ENCODE measurements around the gene IPCEF1. TPM values are rescaled to one million over a fixed set of nuclear protein-coding genes. Genes with fewer than 3 reads are reported as not detected.

The IPCEF1 gene
- total RNA-seq, 4 donors from 2014 or later: 3.1 to 9.7 (median 3.4) TPM

DNA sequence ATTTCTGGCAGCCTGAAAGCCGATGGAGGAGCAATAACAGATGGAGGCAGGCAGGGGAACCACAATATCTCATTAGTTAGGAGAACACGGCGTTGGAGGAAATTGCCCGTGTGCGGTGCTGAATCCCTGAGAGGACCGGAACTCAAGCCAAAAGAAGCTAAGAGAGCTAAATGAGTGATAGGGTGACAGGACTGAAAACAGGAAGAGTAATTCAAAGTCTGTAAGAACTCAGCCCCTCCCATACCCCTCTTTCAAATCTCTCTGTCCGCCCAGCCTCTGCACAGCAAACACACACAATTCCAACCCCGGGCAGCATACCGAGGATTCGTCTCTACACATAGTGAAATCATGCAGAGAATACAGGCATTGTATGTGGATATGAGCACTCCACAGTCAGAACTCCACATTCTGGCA, 2.6 kb upstream of the IPCEF1 start:
- H3K27ac ChIP-seq: no peak overlapping the region
- DNase-seq: no peak
- no peaks in the 10 kb centered on the region for H3K4me1 ChIP-seq
- H3K36me3 ChIP-seq: no peaks in the 10 kb centered on the region
- TF ChIP-seq POLR2A (IDR thresholded peaks at IDR 0.05): no peak
- no peak for TF ChIP-seq CTCF (IDR thresholded peaks at IDR 0.05)
- intact Hi-C loops (cut with DNase I; ENCODE audit: low total_unique reads): no loop called here
- no peak overlapping the region for H3K4me3 ChIP-seq
- no peaks in the 10 kb centered on the region for H3K9me3 ChIP-seq
- H3K27me3 ChIP-seq: no peaks in the 10 kb centered on the region

- intact Hi-C loops (cut with DNase I; ENCODE audit: low total_unique reads): no loop called here
- Histone ChIP-seq H3K4me1 (no peaks in the 10 kb centered on the region), H3K9me3 (no peaks in the 10 kb centered on the region), H3K27ac (no peak overlapping the region), H3K4me3 (no peak overlapping the region), H3K27me3 (no peaks in the 10 kb centered on the region), H3K36me3 (no peaks in the 10 kb centered on the region)
- TF ChIP-seq CTCF (IDR thresholded peaks at IDR 0.05) (no peak), POLR2A (IDR thresholded peaks at IDR 0.05) (no peak)
- no peak for DNase-seq
These were observed 1.5 kb upstream of the IPCEF1 start for GRCh38 chr6:154358019-154358545.

DNA sequence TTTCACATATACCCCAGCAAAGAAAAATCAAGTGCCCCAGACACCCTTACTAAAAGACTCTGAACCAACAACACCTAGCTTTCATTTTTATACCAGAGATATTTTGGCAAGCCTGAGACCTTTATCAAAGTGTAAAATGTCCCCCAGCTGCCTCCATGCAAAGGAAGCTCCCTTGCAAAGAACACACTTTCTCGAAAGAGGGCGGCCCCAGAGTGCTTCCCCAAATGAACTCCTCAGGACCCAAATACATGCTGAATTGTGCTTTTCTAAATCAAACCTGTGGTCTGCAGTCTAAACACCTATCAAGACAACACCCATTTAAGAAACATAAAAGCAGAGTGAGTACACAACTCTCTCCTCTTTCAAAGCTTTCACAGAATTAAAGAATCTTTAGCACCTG, 490 bp downstream of the IPCEF1 start:
- no peaks in the 10 kb centered on the region for H3K4me1 ChIP-seq
- H3K9me3 ChIP-seq: no peaks in the 10 kb centered on the region
- DNase-seq: no peak
- intact Hi-C loops (cut with DNase I; ENCODE audit: low total_unique reads): no loop called here
- no peaks in the 10 kb centered on the region for H3K27me3 ChIP-seq
- TF ChIP-seq CTCF (IDR thresholded peaks at IDR 0.05) (no peak), POLR2A (IDR thresholded peaks at IDR 0.05) (no peak)
- H3K36me3 ChIP-seq: no peaks in the 10 kb centered on the region
- no peak overlapping the region for H3K27ac ChIP-seq
- no peak overlapping the region for H3K4me3 ChIP-seq

GRCh38 chr6:154354265-154354777, 2.3 kb downstream of the IPCEF1 start:
- Histone ChIP-seq H3K4me3 (no peak overlapping the region), H3K36me3 (no peaks in the 10 kb centered on the region), H3K27ac (no peak overlapping the region), H3K9me3 (no peaks in the 10 kb centered on the region), H3K27me3 (no peaks in the 10 kb centered on the region), H3K4me1 (no peaks in the 10 kb centered on the region)
- no peak for TF ChIP-seq CTCF (IDR thresholded peaks at IDR 0.05)
- no peak for TF ChIP-seq POLR2A (IDR thresholded peaks at IDR 0.05)
- no peak for DNase-seq
- intact Hi-C loops (cut with DNase I; ENCODE audit: low total_unique reads): no loop called here

GRCh38 chr6:154353626-154354025, 3.0 kb downstream of the IPCEF1 start:
- Histone ChIP-seq H3K9me3 (no peaks in the 10 kb centered on the region), H3K27ac (no peak overlapping the region), H3K4me3 (no peak overlapping the region), H3K36me3 (no peaks in the 10 kb centered on the region), H3K27me3 (no peaks in the 10 kb centered on the region), H3K4me1 (no peaks in the 10 kb centered on the region)
- no peak for TF ChIP-seq POLR2A (IDR thresholded peaks at IDR 0.05)
- TF ChIP-seq CTCF (IDR thresholded peaks at IDR 0.05): no peak
- intact Hi-C loops (cut with DNase I; ENCODE audit: low total_unique reads): no loop called here
- no peak for DNase-seq
